GM12891 (cell line): ENCODE measurements around the gene KANSL1.

Experiments used
- POLR2A ChIP-seq: IDR thresholded peaks from 2 replicates; pipeline ENCODE4 v1.6.1; 2011; ENCODE audit warnings: low read depth, low read length, control low read depth
- POLR2AphosphoS5 ChIP-seq: IDR thresholded peaks from 2 replicates; pipeline ENCODE4 v1.6.1; 2011; ENCODE audit warnings: low read depth, low read length, control low read depth

GRCh38 chr17:46167267-46167666, 26.0 kb downstream of the KANSL1 start:
- TF ChIP-seq POLR2A (no peak), POLR2AphosphoS5 (no peak)
